OCI-LY3 (cell line): ENCODE results near the gene RPS6KC1.

Experiments
- EZH2phosphoT487 ChIP-seq: fragments of 200-600 bp; shearing (Covaris generic); IDR thresholded peaks from 2 replicates; pipeline ENCODE4 v1.6.1; 2018; ENCODE audit warnings: antibody characterized with exemption, mixed run types, low read depth
- TF ChIP-seq, protein P1 (sequence below): fragments of 200-600, 300-600 bp; sonication (generic); IDR thresholded peaks from 2 replicates; pipeline ENCODE4 v1.5.1; 2014; ENCODE audit warnings: antibody characterized with exemption, low read length, low read depth

GRCh38 chr1:213275293-213275692 lies 224.3 kb downstream of the RPS6KC1 start:
- TF ChIP-seq, protein P1, sequence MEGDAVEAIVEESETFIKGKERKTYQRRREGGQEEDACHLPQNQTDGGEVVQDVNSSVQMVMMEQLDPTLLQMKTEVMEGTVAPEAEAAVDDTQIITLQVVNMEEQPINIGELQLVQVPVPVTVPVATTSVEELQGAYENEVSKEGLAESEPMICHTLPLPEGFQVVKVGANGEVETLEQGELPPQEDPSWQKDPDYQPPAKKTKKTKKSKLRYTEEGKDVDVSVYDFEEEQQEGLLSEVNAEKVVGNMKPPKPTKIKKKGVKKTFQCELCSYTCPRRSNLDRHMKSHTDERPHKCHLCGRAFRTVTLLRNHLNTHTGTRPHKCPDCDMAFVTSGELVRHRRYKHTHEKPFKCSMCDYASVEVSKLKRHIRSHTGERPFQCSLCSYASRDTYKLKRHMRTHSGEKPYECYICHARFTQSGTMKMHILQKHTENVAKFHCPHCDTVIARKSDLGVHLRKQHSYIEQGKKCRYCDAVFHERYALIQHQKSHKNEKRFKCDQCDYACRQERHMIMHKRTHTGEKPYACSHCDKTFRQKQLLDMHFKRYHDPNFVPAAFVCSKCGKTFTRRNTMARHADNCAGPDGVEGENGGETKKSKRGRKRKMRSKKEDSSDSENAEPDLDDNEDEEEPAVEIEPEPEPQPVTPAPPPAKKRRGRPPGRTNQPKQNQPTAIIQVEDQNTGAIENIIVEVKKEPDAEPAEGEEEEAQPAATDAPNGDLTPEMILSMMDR, result no peak
- no peak for TF ChIP-seq EZH2phosphoT487
